ENCODE results near the gene SCP2.

- TF ChIP-seq, protein P1, sequence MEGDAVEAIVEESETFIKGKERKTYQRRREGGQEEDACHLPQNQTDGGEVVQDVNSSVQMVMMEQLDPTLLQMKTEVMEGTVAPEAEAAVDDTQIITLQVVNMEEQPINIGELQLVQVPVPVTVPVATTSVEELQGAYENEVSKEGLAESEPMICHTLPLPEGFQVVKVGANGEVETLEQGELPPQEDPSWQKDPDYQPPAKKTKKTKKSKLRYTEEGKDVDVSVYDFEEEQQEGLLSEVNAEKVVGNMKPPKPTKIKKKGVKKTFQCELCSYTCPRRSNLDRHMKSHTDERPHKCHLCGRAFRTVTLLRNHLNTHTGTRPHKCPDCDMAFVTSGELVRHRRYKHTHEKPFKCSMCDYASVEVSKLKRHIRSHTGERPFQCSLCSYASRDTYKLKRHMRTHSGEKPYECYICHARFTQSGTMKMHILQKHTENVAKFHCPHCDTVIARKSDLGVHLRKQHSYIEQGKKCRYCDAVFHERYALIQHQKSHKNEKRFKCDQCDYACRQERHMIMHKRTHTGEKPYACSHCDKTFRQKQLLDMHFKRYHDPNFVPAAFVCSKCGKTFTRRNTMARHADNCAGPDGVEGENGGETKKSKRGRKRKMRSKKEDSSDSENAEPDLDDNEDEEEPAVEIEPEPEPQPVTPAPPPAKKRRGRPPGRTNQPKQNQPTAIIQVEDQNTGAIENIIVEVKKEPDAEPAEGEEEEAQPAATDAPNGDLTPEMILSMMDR (IDR thresholded peaks at IDR 0.05; ENCODE audit: insufficient read depth, low read length, poor library complexity, severe bottlenecking) = no peak
- no peak for TF ChIP-seq EZH2phosphoT487 (conservative IDR thresholded peaks at IDR 0.05; ENCODE audit: low read length)
Observed at GRCh38 chr1:52919723-52920483, 7.2 kb upstream of the SCP2 start.
